GM19468 (cell line): ENCODE results near the gene LYZL6.
"Not testable (repeated sequence)": the region's sequence is repeated elsewhere in the genome, so short reads cannot be mapped to it uniquely, and the experiment has no call there.

Source experiments
- ATAC-seq: cut with Tn5 transposase; IDR thresholded peaks from one replicate; pipeline ENCODE4 v1.9.1; 2021; ENCODE audit warnings: mild to moderate bottlenecking, moderate library complexity, moderate number of reproducible peaks; ENCODE audit not compliant: unreplicated experiment; ENCODE audit errors: extremely low read depth

LYZL6 gene

DNA sequence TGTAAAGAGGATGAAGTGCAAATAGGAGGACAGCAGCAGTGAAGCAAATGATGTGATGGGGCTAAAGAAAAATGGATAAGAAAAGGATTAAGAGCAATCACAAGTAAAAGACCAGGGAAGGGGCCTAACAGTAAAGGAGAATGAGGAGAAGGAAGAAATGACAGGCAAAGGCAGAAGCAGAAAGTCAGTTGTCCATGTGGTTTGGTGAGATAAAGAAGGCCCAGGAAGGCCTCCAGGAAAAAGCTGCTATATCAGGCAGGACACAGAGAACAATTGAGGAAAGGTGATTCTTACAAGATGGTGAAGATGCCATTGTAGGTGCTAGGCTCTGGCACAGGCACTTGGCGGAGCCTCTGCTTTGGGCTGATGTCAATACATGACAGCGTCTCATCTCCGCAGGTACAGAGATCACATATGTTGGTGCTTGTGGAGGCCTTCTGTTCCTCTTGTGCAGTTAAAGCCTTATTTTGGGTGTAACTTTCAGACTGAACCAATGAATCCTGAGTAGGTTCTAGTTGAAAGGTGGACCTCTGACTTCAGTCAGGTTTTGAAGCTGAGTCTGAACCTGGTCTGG is 31.1 kb downstream of the LYZL6 start:
- ATAC-seq = no peak

GRCh38 chr17:35909408-35909807 is 34.1 kb downstream of the LYZL6 start:
- no peak for ATAC-seq

DNA sequence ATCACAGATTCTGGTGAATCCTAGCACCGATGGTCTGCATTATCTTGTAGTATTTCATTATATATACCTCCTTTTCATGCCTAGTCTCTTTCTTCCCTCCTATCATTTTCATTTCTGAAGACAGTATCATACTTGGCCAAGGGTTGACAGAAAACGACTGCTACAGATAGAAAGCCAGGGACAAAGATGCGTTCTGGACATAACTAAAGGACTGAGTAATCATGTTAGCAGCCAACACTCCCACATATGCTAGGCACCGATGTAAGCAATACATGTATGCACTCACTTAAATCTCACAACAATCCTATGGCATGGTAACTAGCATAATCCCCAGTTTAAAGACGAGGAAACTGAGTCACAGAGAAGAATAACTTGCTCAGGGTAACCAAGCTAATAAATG is 35.8 kb downstream of the LYZL6 start:
- no peak for ATAC-seq

DNA sequence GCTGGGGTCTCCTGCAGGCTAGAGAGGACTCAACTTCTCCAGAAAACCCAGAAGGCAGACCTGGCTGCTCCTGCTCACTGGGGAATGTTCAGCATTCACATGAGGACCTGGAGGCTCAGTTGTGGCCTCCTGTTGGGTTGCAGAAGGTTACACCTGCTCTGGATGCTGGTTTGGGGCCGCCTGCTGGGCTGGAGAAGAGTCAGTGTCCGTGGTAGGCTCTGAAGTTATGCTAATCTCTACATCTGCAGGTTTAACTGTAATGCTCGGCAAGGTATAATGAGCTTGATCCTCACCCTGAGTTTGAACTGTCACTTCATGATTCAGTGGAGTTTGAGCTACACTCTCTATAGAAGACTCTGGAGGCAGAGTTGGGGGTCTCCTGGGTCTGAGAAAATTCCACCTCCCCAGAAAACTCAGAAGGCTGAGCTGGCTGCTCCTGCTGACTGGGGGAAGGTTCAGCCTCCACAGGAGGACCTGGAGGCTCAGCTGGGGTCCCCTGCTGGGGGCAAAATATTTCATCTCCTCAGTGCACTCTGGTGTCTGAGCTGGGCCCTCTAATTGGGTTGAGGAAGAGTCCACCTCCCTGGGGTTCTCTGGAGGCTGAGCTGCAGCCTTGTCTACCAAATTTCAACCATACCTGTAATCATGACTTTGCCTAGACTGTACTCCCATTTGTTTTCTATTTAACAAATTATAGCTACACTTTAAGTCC is 36.4 kb downstream of the LYZL6 start:
- no peak for ATAC-seq

- ATAC-seq = no peak
Measured at GRCh38 chr17:35906191-35906925, 37.2 kb downstream of the LYZL6 start.

GRCh38 chr17:35903451-35903850 is 40.1 kb downstream of the LYZL6 start:
- no peak for ATAC-seq

- ATAC-seq = no peak
Measured at GRCh38 chr17:35901631-35902175, 41.8 kb downstream of the LYZL6 start.

DNA sequence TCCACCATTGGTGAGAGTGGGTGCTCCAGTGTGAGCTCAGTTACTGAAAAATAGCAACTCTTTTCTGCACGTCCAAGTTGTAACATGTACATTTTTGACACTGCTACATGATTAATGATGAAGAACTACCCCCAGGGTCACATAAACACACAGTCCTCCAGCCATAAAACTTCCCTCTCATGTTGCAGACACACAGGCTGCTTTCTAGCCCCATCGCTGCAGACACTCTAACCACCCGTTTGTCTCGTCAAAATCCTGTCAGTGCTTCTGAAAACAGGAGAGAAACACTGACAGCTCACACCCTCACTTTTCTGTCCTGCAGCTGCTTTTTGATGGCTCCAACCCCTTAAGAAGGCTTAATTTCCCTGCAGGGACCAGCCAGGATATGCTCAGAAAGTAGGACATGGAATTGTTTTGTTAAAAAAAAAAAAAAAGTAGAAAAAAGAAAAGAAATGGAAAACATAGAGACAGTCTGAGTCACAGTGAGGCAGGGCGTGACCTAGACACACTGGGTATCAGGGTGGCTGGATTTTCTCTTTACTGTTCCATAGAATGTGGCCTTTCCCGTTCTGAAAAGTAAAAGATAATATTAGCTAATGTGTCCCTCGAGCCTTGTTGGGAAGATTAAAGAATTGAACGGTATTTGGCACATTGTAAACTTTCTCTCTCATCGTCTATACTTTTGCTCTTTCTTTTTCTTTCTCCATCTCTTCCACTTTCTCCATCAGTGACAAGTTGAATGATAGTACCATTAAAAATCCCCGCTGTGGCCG is 42.6 kb downstream of the LYZL6 start:
- ATAC-seq = no peak

DNA sequence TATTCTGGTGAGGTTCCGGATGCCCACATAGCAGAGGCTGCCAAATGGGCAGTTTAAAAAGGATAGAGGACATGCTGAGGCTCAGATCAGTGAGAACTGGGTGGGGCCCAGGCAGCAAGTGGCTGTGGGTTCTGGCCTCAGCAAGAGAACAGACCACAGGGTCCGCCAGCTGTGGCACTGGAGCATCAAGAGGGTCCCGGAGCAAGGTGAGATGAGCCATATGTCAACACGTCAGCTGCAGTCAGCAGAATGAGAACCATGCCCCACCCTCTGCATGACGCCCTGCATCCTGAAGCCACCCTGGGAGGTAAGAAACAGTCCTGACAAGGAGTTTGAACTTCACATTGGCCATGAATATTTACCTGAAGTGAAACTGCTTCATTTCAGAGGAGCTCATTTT is 43.2 kb downstream of the LYZL6 start:
- no peak for ATAC-seq

- ATAC-seq = no peak
Measured at GRCh38 chr17:35898283-35899070, 45.0 kb downstream of the LYZL6 start.

GRCh38 chr17:35897772-35898171 is 45.7 kb downstream of the LYZL6 start:
- not testable (repeated sequence) for ATAC-seq

DNA sequence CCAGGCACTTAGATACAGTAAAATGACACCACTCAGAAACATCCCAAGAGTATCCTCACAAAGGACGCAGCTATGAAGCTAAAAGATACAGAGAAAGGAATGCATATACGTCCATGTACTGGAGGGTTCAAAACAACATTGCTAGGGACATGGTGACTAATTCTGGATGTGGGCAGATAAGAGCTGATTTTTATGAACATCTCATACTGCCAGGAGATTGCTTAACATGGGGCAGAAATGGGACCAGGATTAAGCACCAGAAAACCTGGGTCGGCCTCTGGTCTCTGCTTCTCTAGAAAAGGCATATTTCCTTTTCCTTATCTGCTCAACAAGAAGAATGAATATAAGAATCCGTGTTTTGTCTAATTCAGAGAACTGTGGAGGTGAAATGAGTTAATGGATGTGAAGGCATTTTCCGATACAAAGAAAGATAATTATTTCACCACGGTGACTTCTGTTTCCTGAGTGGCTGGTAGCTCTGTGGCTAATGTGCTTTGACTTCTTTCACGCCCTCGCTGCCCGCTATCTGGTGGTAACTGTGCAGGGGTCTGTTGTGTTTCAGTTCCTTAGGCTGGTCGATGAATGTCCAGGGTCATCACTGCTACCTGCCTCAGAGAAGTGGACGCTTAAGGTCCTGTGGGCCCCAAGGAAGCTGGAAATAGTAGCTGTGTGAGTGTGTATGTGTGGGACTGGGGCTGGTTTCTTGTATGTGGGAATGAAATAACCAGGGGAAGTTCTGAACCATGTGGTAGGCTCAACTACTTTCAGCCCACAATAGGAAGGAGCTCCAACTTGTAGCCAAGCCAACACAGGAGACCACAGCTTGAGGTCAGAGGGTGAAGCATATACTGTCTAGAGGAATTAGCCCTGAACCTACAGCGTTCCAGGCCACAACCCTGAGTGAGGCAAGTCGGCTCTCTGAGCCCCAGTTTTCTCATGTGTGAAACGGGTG is 47.6 kb downstream of the LYZL6 start:
- no peak for ATAC-seq

GRCh38 chr17:35894206-35894605 is 49.3 kb downstream of the LYZL6 start:
- no peak for ATAC-seq

DNA sequence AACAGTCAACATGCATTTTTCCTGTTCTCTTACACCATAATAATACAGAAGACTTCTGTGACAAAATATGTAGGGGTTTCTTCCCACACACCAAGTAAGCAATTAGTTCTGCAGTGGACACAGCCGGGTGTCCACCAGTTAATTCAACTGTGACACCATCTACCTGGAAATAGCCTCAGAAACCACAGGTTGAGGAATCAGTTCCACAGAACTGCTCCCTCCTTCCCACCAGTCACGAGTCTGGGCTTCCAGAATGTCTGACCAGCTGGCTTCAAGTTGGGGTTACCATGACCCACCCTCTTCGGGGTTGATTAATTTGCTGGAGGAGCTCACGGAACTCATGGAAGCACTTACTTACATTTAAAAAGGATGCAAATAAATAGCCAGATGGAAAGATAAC is 49.8 kb downstream of the LYZL6 start:
- ATAC-seq = no peak

DNA sequence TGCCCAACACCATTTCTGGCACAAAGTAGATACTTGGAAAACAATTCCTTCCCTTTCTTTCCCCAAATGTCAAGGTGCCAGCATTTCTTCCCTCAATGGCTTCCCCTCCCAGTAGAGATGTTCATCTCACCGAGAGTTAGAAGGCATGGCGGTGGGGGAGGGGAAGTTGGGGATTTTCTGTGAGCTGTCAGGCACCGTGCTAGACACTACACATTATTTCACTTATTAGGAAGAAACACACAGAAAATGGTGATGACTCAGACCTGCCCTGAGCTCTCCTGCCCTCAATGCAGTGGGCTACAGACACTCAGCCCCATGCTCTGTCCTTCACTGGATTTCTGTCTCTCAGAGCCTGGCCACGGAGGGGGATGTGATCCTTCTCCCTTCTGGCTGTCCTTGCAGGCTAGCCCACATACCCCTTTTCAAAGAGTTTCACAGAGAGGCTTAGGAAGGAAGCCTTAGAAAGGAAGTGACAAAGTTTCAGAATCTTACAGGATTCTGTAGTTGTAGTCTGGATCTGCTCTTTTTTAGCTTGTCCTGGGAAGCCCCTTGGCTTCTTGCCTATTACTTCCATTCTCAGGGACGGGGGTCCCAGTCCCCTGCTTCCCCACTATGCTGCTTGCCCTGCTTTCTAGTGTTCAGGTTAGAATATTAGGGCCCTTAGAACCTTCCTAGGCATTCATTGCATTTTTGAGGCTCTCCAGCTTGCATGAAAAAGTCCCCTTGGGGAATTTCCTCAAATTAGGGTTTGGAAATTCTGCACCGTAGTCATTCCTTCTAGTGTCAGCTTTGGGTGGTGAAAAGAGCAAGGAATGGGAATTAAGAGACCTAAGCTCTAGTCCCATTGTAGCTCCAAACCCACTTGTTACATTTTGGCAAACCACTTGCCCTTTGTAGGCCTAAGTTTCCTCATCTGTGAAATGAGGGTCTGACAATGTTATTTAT is 51.1 kb downstream of the LYZL6 start:
- ATAC-seq = no peak

DNA sequence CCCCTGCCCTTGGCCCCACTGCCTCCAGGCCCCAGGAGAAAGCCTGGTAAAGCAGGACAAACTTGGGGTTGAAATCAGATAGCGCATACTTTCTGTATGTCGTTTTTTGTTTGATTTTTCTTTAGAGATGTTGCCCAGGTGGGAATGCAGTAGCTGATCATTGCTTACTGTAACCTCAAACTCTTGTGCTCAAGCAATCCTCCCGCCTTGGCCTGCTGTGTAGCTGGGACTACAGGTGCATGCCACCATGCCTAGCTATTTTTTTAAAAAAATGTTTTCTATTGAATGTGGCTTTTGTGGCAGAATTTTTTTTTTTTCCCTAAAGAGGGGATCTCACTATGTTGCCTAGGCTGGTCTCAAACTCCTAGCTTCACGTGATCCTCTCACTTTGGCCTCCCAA is 52.2 kb downstream of the LYZL6 start:
- no peak for ATAC-seq

DNA sequence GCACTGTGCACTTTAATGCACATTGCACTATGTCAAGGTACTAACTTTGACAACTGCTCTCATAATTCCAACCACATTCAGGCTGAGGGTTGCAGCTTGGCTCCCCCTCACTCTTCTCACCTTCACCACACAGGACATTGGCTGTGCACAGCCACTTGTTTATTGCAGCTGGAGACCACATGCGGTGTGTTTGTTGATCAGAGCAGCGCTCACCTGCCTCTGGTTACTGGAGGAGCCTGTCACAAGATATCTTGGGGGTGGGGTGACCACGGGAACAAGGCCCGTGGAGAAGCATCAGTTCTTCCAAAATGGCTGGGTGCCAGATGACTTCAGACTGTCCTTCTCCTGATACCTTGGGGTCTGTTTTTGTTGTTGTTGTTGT is 52.7 kb downstream of the LYZL6 start:
- ATAC-seq = no peak
